SK-N-SH treated with all-trans-retinoic acid at 6 μM for 48 hours (cell line): ENCODE data around the gene RBBP7.

Experiments
- BACH2 ChIP-seq: fragments of 250-450 bp; sonication (Bioruptor Pico); IDR thresholded peaks from 2 replicates; pipeline ENCODE4 v1.9.0; 2021; ENCODE audit warnings: mild to moderate bottlenecking, borderline replicate concordance
- PATZ1 ChIP-seq: fragments of 250-450 bp; sonication (Bioruptor Pico); IDR thresholded peaks from 2 replicates; pipeline ENCODE4 v1.8.0; 2020; ENCODE audit warnings: mild to moderate bottlenecking, moderate library complexity, borderline replicate concordance
- RARB ChIP-seq: fragments of 250-450 bp; sonication (Bioruptor Pico); IDR thresholded peaks from 2 replicates; pipeline ENCODE4 v1.8.0; 2021; ENCODE audit warnings: mild to moderate bottlenecking, moderate library complexity
- ZC3H10 ChIP-seq: fragments of 250-450 bp; sonication (Bioruptor Pico); IDR thresholded peaks from 2 replicates; pipeline ENCODE4 v1.5.1; 2021; ENCODE audit warnings: mild to moderate bottlenecking, moderate library complexity
- ZFP30 ChIP-seq: fragments of 450-650 bp; formaldehyde crosslinking; IDR thresholded peaks from 2 replicates; pipeline ENCODE4 v1.5.0; 2022; ENCODE audit warnings: mild to moderate bottlenecking, moderate library complexity
- ZNF565 ChIP-seq: fragments of 450-650 bp; formaldehyde crosslinking; conservative IDR thresholded peaks from 2 replicates; pipeline ENCODE4 v1.5.0; 2020; ENCODE audit warnings: low read depth, mild to moderate bottlenecking, moderate library complexity

GRCh38 chrX:16853537-16853936, 16.6 kb downstream of the RBBP7 start:
- TF ChIP-seq ZFP30 (CRISPR knock-in tag) (no peak), ZNF565 (CRISPR knock-in tag) (no peak), ZC3H10 (CRISPR knock-in tag) (no peak), RARB (CRISPR knock-in tag) (no peak), BACH2 (CRISPR knock-in tag) (no peak), PATZ1 (CRISPR knock-in tag) (no peak)
